NOMO-1 treated with DMSO at 0.1 percent for 48 hours (cell line): ENCODE measurements around the gene PDE4D.

Experiments
- DNase-seq: peaks from one replicate; lab custom pipeline; 2025; ENCODE audit not compliant: unreplicated experiment; lab: John Stamatoyannopoulos, UW

PDE4D gene

GRCh38 chr5:59268756-59269415 lies 624.6 kb downstream of the PDE4D start:
- no peak for DNase-seq

DNA sequence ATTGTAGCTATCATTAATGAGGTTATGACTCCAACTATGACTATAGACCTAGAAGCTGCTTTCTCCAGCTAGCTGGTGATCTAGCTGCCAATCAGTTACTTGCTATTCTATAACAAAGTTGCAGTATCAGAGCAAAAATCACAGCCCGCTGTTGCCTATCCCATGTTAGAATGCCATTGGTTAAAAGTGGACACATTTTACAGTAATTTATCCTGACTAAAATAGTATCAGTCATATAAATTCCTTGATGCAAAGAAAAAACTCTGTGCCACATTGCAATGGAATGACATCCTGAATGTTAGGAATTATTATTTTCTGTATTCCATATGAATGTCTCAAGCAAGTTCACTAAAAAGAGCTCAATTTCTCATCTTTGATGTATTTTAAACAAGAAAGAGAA lies 626.5 kb downstream of the PDE4D start:
- no peak for DNase-seq

GRCh38 chr5:59266410-59266809 lies 627.1 kb downstream of the PDE4D start:
- no peak for DNase-seq

DNA sequence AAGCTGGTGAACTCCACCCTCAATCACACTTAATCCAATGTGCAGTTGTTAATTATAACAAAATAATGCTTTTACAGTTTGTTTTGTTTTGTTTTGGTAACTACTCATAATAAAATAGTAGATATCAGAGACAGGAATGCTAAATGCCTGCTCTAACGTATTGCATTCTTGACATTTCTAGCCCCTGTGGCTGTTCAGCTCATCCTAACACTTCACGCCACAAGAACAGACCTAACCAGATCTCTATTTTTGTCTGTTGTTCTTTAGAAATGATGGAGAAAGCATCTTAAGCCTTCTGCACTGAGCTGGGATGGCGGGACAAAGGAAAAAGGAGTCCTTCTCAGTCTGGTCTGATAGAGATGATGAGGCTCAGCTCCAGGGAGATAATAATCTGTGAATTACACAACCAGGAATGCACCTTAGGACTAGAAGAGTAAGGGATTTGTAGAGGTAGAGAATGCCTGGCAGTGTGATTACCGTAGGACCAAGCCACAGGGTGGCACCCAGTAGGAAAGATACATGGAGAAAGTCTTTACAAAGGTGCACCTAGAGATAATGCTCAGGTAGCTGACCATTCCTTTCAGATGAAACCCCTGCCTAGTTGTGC lies 628.8 kb downstream of the PDE4D start:
- no peak for DNase-seq

- DNase-seq, result no peak
These were observed 629.5 kb downstream of the PDE4D start for GRCh38 chr5:59264013-59264412.

GRCh38 chr5:59261969-59262368 lies 631.6 kb downstream of the PDE4D start:
- DNase-seq, result no peak

GRCh38 chr5:59260973-59261372 lies 632.6 kb downstream of the PDE4D start:
- no peak for DNase-seq

- DNase-seq, result no peak
These were observed 633.3 kb downstream of the PDE4D start for GRCh38 chr5:59260200-59260599.

- DNase-seq, result no peak
These were observed 634.3 kb downstream of the PDE4D start for GRCh38 chr5:59259237-59259636.

- no peak for DNase-seq
These were observed 635.8 kb downstream of the PDE4D start for GRCh38 chr5:59257488-59258400.

DNA sequence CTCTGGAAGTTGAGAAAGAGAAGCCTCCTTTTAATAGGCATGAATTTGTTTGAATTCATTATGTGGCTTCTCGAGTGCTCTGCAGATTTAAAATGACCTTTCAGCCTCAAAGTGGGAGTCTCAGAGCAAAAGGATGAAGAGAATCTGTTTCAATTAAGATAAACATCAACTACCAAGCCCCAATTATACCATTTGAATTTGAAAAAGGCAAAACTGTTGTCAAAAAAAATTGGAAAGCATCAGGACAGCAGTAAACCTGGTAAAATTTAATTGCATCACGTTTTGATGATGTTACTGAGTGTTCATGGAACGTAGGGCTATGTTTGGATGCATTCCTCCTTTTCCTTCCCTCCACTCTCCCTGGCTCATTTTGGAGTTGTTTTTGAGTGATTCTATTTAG lies 637.2 kb downstream of the PDE4D start:
- no peak for DNase-seq

DNA sequence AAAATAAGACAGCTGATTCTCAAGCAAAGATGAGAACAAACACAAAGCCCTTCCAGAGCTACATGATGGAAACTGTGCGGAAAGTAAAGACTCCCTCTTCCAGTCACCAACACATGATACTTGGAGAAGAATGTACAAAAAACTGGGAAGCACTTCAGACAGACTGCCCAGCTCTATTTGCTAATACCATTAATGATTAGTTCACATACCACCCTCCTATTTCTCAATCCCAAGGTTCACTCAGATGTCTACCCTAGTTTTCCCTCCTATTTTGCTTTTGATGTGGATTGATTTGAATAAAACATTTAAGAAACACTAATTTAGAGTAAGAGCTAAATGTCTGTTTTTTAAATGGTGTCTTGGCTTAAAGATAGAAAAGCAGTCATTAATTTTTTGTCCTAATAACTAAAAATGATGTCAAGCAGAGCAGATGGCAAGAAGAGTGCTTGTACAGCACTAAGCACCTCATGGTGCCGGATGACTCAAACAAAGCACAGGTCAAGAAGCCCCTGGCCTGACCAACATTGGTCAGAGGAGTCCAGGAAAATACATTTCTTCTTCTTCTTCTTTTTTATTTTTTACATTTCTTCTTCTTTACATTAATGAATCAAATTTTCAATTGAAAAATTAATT lies 639.4 kb downstream of the PDE4D start:
- no peak for DNase-seq

- no peak for DNase-seq
These were observed 639.9 kb downstream of the PDE4D start for GRCh38 chr5:59253625-59254024.

DNA sequence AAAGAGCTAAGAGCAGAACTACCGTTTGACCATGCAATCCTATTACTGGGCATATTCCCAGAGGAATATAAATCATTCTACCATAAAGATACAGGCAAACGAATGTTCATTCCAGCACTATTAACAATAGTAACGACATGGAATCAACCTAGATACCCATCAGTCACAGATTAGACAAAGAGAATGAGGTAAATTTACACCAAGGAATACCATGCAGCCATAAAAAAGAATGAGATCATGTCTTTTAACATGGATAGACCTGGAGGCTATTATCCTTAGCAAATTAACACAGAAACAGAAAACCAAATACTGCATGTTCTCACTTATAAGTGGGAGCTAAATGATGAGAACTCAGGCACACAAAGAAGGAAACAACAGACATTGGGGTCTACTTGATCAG lies 641.9 kb downstream of the PDE4D start:
- DNase-seq, result no peak

DNA sequence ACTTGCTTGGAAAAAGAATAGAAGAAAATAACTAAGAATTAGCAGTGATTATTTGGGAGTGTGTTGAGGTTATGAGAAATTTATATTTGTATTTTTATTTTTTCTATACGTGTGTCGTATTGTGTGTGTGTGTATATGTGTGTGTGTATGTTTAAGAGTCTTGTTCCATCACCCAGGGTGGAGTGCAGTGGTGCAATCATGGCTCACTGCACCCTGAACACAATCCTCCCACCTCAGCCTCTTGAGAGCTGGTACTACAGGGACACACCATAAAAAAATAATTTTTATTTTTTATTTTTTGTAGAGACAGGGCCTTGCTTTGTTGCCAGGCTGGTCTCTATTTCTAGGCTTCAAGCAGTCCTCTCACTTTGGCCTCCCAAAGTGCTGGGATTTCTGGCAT lies 643.8 kb downstream of the PDE4D start:
- no peak for DNase-seq

DNA sequence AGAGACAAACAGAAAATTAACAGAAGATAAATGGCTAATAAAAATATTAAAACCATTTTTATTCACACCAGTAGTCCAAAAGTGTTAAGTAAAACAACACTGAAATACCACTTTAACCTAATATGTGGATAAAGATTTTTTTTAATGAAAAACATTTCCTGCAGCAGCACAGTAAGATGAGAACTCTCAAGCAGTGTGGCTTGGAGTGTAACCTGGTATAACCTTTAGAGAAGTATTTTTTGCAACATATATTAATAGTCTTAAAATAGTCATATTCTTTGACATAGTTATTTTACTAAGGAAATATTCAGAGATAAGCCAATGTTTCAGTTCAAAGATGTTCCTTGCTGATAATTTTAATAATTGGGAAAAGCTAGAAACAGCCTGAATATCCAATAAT lies 644.4 kb downstream of the PDE4D start:
- no peak for DNase-seq

GRCh38 chr5:59246882-59247281 lies 646.6 kb downstream of the PDE4D start:
- DNase-seq, result no peak

DNA sequence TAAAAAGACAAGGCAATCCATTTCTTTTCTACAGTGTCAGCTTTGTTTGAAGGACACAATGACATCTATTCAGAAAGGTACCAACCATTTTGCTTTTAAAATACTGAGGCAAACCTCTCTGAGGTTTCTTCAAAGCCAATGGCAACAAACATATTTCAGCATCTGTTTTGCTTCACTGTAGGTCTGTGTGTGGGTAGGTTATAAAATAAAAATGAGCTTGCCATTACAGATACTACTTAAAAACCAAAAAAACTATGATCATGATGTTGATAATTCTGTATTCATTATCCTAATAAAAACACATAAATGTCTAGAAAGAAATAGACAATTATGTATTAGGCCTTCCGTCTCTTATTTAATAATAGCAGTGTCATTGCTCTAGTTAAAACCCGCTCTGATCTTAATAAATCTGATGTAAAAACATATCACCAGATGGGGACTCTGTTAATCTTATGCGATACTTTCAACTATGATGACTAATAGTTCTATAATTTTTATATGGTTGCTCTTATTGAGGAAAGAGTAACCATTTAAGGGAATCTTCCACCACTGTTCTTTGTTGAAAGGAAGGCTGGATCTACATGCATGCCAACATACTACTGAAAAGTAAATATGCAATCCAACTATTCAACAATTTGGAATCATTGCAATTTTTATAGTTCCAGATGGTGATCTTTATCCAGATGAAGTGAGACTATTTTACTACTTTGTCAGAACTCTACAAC lies 647.2 kb downstream of the PDE4D start:
- no peak for DNase-seq

- no peak for DNase-seq
These were observed 648.3 kb downstream of the PDE4D start for GRCh38 chr5:59245198-59245597.

- no peak for DNase-seq
These were observed 652.0 kb downstream of the PDE4D start for GRCh38 chr5:59241552-59241951.

GRCh38 chr5:59241119-59241518 lies 652.4 kb downstream of the PDE4D start:
- DNase-seq, result no peak
